Effector memory CD8-positive, alpha-beta T cell (primary cell): ENCODE measurements around the gene RAP1GAP.
"Not testable (repeated sequence)": the region's sequence is repeated elsewhere in the genome, so short reads cannot be mapped to it uniquely, and the experiment has no call there.

ENCODE experiments used
- ATAC-seq: fragments of 150-1000 bp; cut with Tn5 transposase; replicated peaks from 2 replicates; pipeline ENCODE4 v1.10.0; 2021; ENCODE audit warnings: mild to moderate bottlenecking, moderate library complexity
- DNase-seq, 3 experiments: peaks; one replicate each; pipeline ENCODE4 v3.0.0; 2021
- H3K27ac Mint-ChIP-seq, 2 donors: one replicate each; pipeline ENCODE4 v1.8.0; 2022; ENCODE audit warnings: mild to moderate bottlenecking in 2 of 2, mixed read lengths in 2 of 2, moderate library complexity in 2 of 2
- H3K27me3 Mint-ChIP-seq, 2 donors: one replicate each; pipeline ENCODE4 v1.8.0; 2022; ENCODE audit warnings: mixed read lengths in 2 of 2
- H3K36me3 Mint-ChIP-seq: one replicate; pipeline ENCODE4 v1.8.0; 2022; ENCODE audit warnings: mild to moderate bottlenecking, moderate library complexity, mixed read lengths; ENCODE audit not compliant: insufficient read depth
- H3K4me1 Mint-ChIP-seq, 2 donors: one replicate each; pipeline ENCODE4 v1.8.0; 2022; ENCODE audit warnings: low read depth in 2 of 2, mixed read lengths in 2 of 2
- H3K4me3 Mint-ChIP-seq, 2 donors: one replicate each; pipeline ENCODE4 v1.8.0; 2022; ENCODE audit warnings: mild to moderate bottlenecking in 2 of 2, mixed read lengths in 2 of 2, moderate library complexity in 2 of 2
- H3K9me3 Mint-ChIP-seq, 2 donors: one replicate each; pipeline ENCODE4 v1.8.0; 2022; ENCODE audit warnings: mixed read lengths in 2 of 2

RAP1GAP gene

DNA sequence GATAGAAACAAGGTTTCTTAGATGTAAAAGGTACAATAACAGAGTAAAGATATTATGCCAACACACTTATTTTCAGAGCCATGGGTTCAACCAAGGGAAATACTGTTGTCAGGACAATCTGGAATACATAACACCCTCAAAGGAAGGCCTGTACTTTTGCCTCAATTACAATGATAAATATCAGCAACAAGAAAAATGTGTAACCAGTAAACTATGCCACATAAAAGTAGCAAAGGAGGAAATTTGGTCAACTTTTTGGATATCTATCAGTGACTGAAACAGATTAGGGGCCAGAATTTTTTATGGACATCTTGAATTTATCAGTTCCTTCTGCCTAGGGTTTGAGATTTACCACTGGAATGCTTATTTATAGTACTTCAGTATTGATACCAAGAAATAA is 24.6 kb upstream of the RAP1GAP start:
- no peaks in the 10 kb centered on the region for H3K27me3 Mint-ChIP-seq
- peaks cover 66% of the 10 kb centered on the region for H3K36me3 Mint-ChIP-seq
- no peaks in the 10 kb centered on the region for H3K9me3 Mint-ChIP-seq
- ATAC-seq = no peak
- no peaks in the 10 kb centered on the region for H3K4me1 Mint-ChIP-seq
- H3K4me3 Mint-ChIP-seq = no peak overlapping the region
- DNase-seq = no peak
- peak overlapping the region in 1 of 2 donors; percentile 75 for H3K27ac Mint-ChIP-seq

DNA sequence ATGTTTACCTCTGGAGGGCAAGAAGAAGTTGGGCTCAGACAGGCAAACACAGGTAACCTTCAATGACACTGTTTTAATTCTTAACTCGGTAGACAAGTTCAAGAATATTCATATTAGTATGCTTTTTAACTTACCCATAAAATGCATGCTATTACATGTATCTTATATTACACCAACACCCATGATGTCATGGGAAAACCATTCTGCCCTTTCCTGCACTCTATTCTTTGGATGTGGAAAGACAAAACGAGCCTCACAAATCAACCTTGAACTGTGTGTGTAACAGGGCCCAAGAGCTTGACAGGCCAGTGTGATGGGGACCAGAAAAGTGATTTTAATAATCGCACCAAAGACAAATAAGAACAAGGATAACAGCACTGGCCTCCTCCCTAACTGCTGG is 22.6 kb upstream of the RAP1GAP start:
- DNase-seq = no peak
- no peak overlapping the region for H3K4me3 Mint-ChIP-seq
- H3K36me3 Mint-ChIP-seq = peaks cover 67% of the 10 kb centered on the region
- no peaks in the 10 kb centered on the region for H3K4me1 Mint-ChIP-seq
- H3K9me3 Mint-ChIP-seq = no peaks in the 10 kb centered on the region
- no peak for ATAC-seq
- no peaks in the 10 kb centered on the region for H3K27me3 Mint-ChIP-seq
- H3K27ac Mint-ChIP-seq = no peak overlapping the region

DNA sequence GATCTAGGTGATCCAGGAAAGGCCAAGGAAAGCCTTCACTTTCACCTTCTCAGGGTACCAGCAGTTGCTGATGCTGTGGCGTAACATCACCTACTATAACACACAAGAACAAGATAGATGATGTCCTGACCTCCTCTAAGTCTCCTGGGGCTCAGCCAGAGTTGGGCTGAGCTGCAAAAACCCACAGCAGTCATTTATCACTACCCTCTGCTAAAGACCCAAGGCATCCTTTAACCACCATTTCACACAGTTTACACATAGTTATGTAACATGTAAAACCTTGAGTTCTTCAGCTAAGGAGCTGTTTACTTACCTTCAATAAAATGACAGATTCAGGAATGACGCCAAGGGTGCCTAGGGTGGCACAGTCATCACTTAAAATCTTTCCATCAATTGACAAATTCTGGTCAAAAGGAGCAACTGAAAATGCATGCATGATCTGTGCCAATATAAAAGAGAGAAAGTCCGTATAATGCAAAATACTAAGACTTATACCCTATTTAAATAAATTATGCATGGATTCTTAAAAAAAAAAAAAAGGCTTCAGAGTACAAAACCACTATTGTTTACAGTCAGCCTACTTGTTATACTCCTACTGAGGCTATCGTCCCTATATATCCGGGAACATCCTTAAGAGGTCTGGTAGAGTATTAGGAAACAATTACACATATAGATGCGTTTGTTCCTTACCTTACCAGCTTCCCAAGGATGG is 20.7 kb upstream of the RAP1GAP start:
- no peak for DNase-seq
- Mint-ChIP-seq H3K4me3 (no peak overlapping the region), H3K9me3 (no peaks in the 10 kb centered on the region), H3K27me3 (no peaks in the 10 kb centered on the region), H3K4me1 (no peaks in the 10 kb centered on the region), H3K36me3 (peaks cover 78% of the 10 kb centered on the region), H3K27ac (no peak overlapping the region)
- ATAC-seq = no peak

DNA sequence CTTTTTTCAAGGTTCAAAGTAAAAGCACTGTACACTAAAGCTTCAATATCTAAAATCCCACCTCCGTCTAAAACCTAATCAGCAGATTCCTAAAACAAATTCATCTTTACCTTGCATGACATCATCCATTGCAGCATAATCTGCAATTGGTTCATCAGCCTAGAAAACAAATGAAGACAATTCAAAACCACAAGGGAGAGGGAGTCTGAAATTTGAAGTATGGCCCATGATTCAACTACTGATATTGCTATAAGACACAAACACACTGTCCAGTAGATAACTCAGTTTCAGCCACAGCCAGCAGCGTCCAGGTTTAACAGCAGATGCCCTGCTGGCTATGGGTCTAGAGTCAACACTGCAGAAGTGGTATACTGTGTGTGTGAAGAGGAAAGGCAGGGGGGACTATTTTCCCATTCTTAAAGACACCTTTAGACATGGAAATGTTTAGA is 17.9 kb upstream of the RAP1GAP start:
- ATAC-seq (no peak), DNase-seq (no peak)
- Mint-ChIP-seq H3K27me3 (no peaks in the 10 kb centered on the region), H3K4me1 (no peaks in the 10 kb centered on the region), H3K4me3 (no peak overlapping the region), H3K36me3 (peaks cover 58% of the 10 kb centered on the region), H3K27ac (peak overlapping the region in 1 of 2 donors; percentile 2), H3K9me3 (no peaks in the 10 kb centered on the region)

DNA sequence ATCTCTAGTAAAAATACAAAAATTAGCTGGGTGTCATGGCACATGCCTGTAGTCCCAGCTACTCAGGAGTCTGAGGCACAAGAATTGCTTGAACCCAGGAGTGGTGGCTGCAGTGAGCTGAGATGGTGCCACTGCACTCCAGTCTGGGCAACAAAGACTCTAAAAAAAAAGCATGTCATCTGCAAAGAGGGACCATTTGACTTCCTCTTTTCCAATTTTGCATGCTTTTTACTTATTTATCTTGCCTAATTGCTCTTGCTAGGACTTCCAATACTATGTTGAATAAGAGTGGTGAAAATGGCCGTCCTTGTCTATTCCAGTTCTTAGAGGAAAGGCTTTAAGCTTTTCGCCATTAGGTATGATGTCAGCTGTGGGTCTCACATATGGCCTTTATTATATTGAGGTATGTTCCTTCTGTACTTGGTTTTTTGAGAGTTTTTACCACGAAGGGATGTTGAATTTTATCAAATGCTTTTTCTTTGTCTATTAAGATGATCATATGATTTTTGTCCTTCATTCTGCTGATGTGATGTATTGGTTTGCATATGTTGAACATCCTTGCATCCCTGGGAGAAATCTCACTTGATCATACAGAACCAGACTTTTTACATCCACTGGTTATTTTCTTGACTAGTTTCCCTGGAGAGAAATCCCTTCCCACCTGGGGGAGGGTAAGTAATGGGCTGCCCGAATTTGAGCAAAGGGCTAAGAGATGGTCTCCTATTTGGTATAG is 17.0 kb upstream of the RAP1GAP start:
- H3K9me3 Mint-ChIP-seq = no peaks in the 10 kb centered on the region
- H3K27me3 Mint-ChIP-seq = no peaks in the 10 kb centered on the region
- ATAC-seq = no peak
- no peak overlapping the region for H3K4me3 Mint-ChIP-seq
- H3K27ac Mint-ChIP-seq = no peak overlapping the region
- no peak for DNase-seq
- peaks cover 52% of the 10 kb centered on the region for H3K36me3 Mint-ChIP-seq
- no peaks in the 10 kb centered on the region for H3K4me1 Mint-ChIP-seq

DNA sequence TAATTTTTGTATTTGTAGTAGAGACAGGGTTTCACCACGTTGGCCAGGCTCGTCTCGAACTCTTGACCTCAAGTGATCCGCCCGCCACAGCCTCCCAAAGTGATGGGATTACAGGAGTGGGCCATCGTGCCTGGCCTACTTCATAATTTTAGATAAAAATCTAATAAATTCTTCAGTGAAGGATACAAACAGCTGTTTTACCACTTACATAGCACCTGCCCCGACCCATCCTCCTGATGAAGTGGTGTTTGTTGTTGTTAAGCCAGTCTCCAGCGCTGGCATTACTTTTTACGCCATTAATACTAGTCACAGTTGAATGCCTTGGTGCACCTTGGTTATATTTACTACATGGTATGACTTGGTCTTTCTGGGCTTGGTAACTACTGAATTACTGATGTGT is 12.3 kb upstream of the RAP1GAP start:
- DNase-seq (no peak), ATAC-seq (no peak)
- peaks cover 45% of the 10 kb centered on the region for H3K36me3 Mint-ChIP-seq
- no peaks in the 10 kb centered on the region for H3K9me3 Mint-ChIP-seq
- H3K4me1 Mint-ChIP-seq = no peaks in the 10 kb centered on the region
- no peaks in the 10 kb centered on the region for H3K27me3 Mint-ChIP-seq
- H3K27ac Mint-ChIP-seq = peak overlapping the region in 1 of 2 donors; percentile 61
- no peak overlapping the region for H3K4me3 Mint-ChIP-seq

DNA sequence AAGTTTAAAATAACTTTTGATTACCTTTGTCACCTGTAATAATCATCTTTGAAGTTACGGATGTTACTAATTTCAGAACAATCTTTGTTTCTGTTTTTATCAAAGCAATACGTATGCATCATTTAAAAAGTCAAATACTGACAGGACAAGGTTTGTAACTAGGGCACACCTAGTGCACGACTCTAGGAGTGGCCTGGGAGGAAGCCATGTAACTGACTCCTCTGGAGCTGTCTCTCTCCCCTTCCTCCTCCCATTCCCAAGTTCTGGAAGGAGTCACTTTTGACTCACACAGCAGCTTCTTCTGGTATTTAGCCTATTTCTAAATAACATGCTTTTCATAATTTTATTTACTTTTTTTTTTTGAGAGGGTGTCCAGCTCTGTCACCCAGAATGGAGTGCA is 11.8 kb upstream of the RAP1GAP start:
- H3K4me3 Mint-ChIP-seq = no peak overlapping the region
- no peak overlapping the region for H3K27ac Mint-ChIP-seq
- no peak for DNase-seq
- peaks cover 40% of the 10 kb centered on the region for H3K36me3 Mint-ChIP-seq
- H3K9me3 Mint-ChIP-seq = no peaks in the 10 kb centered on the region
- ATAC-seq = no peak
- H3K27me3 Mint-ChIP-seq = no peaks in the 10 kb centered on the region
- no peaks in the 10 kb centered on the region for H3K4me1 Mint-ChIP-seq

DNA sequence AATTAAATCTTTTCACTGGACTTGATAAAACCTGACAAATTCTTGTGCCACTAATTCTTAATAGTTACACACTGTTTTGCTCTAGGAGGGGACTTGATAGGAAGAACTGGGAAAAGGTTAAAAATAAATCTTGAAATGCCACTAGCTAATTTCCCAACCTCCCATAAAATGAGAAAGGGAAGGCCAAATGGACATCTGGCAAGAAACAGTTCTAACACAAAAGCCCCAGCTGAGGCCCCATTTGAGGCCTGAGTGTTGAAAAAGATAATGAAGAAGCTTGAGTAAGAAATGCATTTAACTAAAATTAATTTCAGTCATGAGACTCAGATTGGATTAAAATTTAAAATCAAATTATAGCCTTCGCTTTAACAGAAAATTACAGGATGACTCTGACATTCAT is 11.2 kb upstream of the RAP1GAP start:
- Mint-ChIP-seq H3K4me3 (no peak overlapping the region), H3K9me3 (no peaks in the 10 kb centered on the region), H3K4me1 (no peaks in the 10 kb centered on the region), H3K36me3 (peaks cover 36% of the 10 kb centered on the region), H3K27me3 (no peaks in the 10 kb centered on the region), H3K27ac (no peak overlapping the region)
- ATAC-seq = no peak
- no peak for DNase-seq

DNA sequence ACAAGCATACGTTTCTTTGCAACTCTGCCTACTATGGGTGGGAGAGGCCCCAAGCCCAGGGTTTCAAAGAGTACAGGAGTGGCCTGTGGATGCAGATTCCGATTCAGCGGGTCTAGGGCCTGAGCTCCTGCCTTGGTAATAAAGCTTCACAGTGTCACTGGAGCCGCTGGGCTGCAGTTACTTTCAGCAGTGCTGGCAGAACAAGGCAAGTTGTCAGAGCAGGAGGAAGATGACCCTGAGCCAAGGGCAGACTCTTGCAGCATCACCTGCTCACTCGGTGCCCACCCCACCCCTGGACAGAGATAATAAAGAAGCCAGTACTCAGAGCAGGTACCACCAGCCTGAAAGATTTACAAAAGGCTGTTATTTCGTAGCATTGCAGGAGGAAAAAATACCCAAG is 8.0 kb upstream of the RAP1GAP start:
- H3K4me1 Mint-ChIP-seq = peaks cover 0 to 2% of the 10 kb centered on the region in 2 donors
- H3K27me3 Mint-ChIP-seq = no peaks in the 10 kb centered on the region
- ATAC-seq (no peak), DNase-seq (no peak)
- H3K9me3 Mint-ChIP-seq = no peaks in the 10 kb centered on the region
- H3K4me3 Mint-ChIP-seq = no peak overlapping the region
- peaks cover 29% of the 10 kb centered on the region for H3K36me3 Mint-ChIP-seq
- H3K27ac Mint-ChIP-seq = no peak overlapping the region

DNA sequence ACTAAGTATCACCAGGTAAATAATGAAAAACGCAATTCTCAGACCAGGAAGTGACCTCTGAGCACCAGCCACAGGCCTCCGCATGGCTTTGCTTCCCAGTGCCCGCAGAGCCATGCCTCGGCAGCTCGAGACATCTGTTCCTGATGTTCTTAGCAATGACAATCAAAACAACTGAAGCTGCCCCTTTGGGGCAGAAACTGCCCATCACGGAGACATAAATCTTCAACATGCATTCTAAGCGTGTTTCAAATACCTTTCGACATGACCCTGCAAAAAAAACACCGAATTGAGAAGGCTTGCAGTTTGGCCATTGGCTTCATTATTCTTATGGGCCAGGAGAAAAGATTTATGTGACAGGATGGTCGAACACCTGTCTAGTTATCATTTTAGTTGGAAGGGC is 5.8 kb upstream of the RAP1GAP start:
- Mint-ChIP-seq H3K27me3 (peaks cover 0 to 4% of the 10 kb centered on the region in 2 donors), H3K9me3 (no peaks in the 10 kb centered on the region), H3K4me3 (no peak overlapping the region), H3K36me3 (peaks cover 21% of the 10 kb centered on the region), H3K27ac (no peak overlapping the region), H3K4me1 (peaks cover 0 to 2% of the 10 kb centered on the region in 2 donors)
- ATAC-seq (no peak), DNase-seq (no peak)

DNA sequence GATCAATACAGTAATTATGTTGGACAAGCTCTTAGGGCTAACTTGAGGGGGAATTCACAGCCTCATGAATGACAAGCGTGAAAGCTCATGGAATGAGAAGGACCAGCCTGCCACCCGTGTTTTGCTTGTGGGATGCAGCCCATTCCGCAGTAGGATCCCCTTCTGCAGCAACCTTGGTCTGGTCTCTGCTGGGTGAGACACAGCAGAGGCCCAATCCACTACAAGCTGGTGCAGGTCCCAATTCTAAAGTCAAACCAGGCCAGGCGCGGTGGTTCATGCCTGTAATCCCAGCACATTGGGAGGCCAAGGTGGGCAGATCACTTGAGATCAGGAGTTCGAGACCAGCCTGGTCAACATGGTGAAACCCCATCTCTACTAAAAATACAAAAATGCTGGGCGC is 4.7 kb upstream of the RAP1GAP start:
- not testable (repeated sequence) for DNase-seq, H3K27ac Mint-ChIP-seq, H3K4me1 Mint-ChIP-seq, ATAC-seq, H3K9me3 Mint-ChIP-seq, H3K4me3 Mint-ChIP-seq, H3K27me3 Mint-ChIP-seq
- H3K36me3 Mint-ChIP-seq = peaks cover 15% of the 10 kb centered on the region

DNA sequence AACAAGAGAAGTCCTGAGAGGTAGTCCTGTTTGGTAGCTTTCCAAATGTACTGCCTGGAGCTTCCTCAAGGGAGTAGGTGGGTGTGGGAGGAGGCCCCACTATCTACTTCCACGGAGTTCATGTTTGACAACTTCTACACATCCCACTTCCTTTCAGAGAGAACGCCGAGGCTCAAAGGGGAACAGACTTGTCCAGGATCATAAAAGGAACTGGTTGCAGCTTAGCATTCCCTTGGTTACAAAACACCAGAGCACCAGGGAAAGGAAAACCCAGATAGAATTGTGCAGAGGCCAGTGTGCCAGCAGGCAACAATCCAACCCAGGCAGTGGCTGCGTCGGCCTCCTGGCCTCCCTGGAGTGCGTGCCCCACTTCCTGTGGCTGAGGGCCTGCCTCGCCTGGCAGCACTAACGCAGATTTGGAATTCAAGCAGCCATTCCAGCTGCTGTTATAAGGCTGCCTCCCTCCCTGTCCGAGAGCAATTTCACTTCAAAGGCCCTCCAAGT is 4.2 kb upstream of the RAP1GAP start:
- H3K36me3 Mint-ChIP-seq = peaks cover 11% of the 10 kb centered on the region
- DNase-seq (no peak), ATAC-seq (no peak)
- peaks cover 1 to 13% of the 10 kb centered on the region in 2 donors for H3K27me3 Mint-ChIP-seq
- no peaks in the 10 kb centered on the region for H3K9me3 Mint-ChIP-seq
- no peak overlapping the region for H3K4me3 Mint-ChIP-seq
- H3K27ac Mint-ChIP-seq = no peak overlapping the region
- peaks cover 0 to 4% of the 10 kb centered on the region in 2 donors for H3K4me1 Mint-ChIP-seq

DNA sequence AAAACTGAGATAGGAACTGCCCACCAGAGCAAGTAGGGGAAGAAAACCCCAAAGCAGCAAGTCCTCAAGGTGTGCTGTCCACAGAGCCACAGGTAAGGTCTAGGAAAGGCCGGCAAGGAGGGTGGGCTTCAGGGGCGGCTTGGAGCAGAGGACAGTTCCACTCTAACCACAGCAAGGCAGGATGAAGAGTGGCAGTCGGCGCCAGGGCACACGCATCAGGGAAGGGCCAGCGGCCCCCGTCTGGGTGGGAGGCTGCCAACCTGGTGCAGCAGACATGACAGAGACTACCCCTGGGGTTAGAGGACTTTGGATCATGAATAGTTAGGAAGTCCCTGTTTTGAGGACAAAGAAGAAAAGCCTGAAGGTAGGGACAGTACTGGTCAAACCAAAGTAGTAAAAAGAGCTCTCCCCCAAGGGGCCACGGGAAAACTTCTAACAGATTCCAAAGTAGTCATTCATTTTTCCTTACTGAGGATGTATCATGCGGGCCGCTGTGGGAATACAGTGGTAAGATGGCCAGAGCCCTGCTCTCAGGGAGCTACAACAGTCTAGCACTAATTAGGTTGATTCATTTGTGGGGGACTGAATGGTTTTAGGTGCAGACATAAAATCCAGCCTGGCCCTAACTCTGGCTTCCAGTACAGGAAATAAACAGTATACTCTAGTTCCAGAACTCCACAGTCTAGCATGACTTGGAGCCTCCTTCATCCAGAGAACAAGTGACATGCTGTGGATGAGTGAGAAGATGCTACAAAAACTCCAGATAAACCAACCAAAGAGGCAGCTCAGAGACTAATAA is 3.5 kb upstream of the RAP1GAP start:
- ATAC-seq (no peak), DNase-seq (no peak)
- Mint-ChIP-seq H3K27ac (no peak overlapping the region), H3K4me3 (no peak overlapping the region), H3K4me1 (peaks cover 0 to 8% of the 10 kb centered on the region in 2 donors), H3K27me3 (peaks cover 8 to 19% of the 10 kb centered on the region in 2 donors), H3K36me3 (peaks cover 6% of the 10 kb centered on the region), H3K9me3 (no peaks in the 10 kb centered on the region)
